ENCODE data around the gene TBL1X.
A peak's percentile ranks its signal among the peaks of the same experiment; 100 is the strongest.

- TF ChIP-seq CTCF (IDR thresholded peaks at IDR 0.05; ENCODE audit: low read depth, low read length) (peak; percentile 8), POLR2A (IDR thresholded peaks at IDR 0.05; ENCODE audit: extremely low read depth, insufficient read length) (no peak), MYC (IDR thresholded peaks at IDR 0.05; ENCODE audit: low read depth, low read length) (no peak)
- TF ChIP-seq, protein P1, sequence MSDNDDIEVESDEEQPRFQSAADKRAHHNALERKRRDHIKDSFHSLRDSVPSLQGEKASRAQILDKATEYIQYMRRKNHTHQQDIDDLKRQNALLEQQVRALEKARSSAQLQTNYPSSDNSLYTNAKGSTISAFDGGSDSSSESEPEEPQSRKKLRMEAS (IDR thresholded peaks at IDR 0.05; ENCODE audit: low read depth, low read length) = no peak
These were observed 236.9 kb downstream of the TBL1X start for GRCh38 chrX:9701790-9702189.

All from NB4 (cell line).